HepG2 (cell line): ENCODE data around the gene SPATA32. TPM values are rescaled to one million over a fixed set of nuclear protein-coding genes. Genes with fewer than 3 reads are reported as not detected.

ENCODE experiments used
- FOSL1 ChIP-seq: sonication (generic); formaldehyde crosslinking; IDR thresholded peaks from 2 replicates; pipeline ENCODE4 v1.9.0; 2021; ENCODE audit warnings: missing genetic modification reagents, borderline replicate concordance
- FOXA3 ChIP-seq: IDR thresholded peaks from 2 replicates; pipeline ENCODE4 v1.6.1; 2016; ENCODE audit warnings: missing genetic modification reagents, missing compliant biosample characterization
- HCFC1 ChIP-seq: fragments of 150-350 bp; IDR thresholded peaks from 2 replicates; pipeline ENCODE4 v1.6.1; 2014; ENCODE audit warnings: low read depth, low read length
- HNRNPLL ChIP-seq: fragments of 200-400 bp; formaldehyde crosslinking; IDR thresholded peaks from 2 replicates; pipeline ENCODE4 v1.6.1; 2017; ENCODE audit warnings: mild to moderate bottlenecking, low read depth, low read length; ENCODE audit not compliant: poor library complexity, severe bottlenecking
- LCORL ChIP-seq, 2 experiments: fragments of 450-650 bp in 1 of 2; sonication (generic) in 1 of 2; formaldehyde crosslinking in 1 of 2; IDR thresholded peaks; 2 replicates each; pipeline versions ENCODE4 v1.5.0 to v1.6.1; 2017 to 2020; ENCODE audit warnings: antibody characterized with exemption in 1 of 2, missing genetic modification reagents in 1 of 2
- MYC ChIP-seq: sonication (generic); formaldehyde crosslinking; IDR thresholded peaks from 2 replicates; pipeline ENCODE4 v1.9.0; 2021; ENCODE audit warnings: missing genetic modification reagents, borderline replicate concordance
- NR2C2 ChIP-seq: sonication (generic); formaldehyde crosslinking; IDR thresholded peaks from 2 replicates; pipeline ENCODE4 v1.4.0; 2020; ENCODE audit warnings: missing genetic modification reagents, mild to moderate bottlenecking, moderate library complexity, borderline replicate concordance
- PHF5A ChIP-seq: IDR thresholded peaks from one replicate; pipeline ENCODE4 v1.6.1; 2018; ENCODE audit warnings: low read depth, missing genetic modification reagents; ENCODE audit not compliant: unreplicated experiment
- RXRA ChIP-seq: sonication (generic); formaldehyde crosslinking; IDR thresholded peaks from 2 replicates; pipeline ENCODE4 v1.5.1; 2020; ENCODE audit warnings: missing genetic modification reagents
- SMARCC2 ChIP-seq: fragments of 450-650 bp; IDR thresholded peaks from 2 replicates; pipeline ENCODE4 v1.6.1; 2017; ENCODE audit warnings: antibody characterized with exemption, mild to moderate bottlenecking
- ZFYVE20 ChIP-seq: sonication (generic); formaldehyde crosslinking; IDR thresholded peaks from 2 replicates; pipeline ENCODE4 v1.8.0; 2023; ENCODE audit warnings: low read depth, mild to moderate bottlenecking, moderate library complexity, missing genetic modification reagents, borderline replicate concordance
- ZNF614 ChIP-seq: IDR thresholded peaks from 2 replicates; pipeline ENCODE4 v1.6.1; 2018; ENCODE audit warnings: missing biosample characterization, missing genetic modification reagents, inconsistent platforms, borderline replicate concordance
- ZNF768 ChIP-seq: sonication (generic); formaldehyde crosslinking; IDR thresholded peaks from 2 replicates; pipeline ENCODE4 v1.4.0; 2020; ENCODE audit warnings: missing genetic modification reagents
- ZNF792 ChIP-seq: IDR thresholded peaks from 2 replicates; pipeline ENCODE4 v1.6.1; 2016
- ZNF816 ChIP-seq: sonication (generic); formaldehyde crosslinking; IDR thresholded peaks from 2 replicates; pipeline ENCODE4 v1.8.0; 2022; ENCODE audit warnings: missing genetic modification reagents, mild to moderate bottlenecking, borderline replicate concordance
- polyA plus RNA-seq, 8 experiments: library from polyadenylated mRNA; depleted of rRNA in 3 of 8; stranded (reverse) in 7 of 8; unstranded in 1 of 8; fragments of >200 nt; fragmentation: Illumina TruSeq in 4 of 8; extraction: Trizol in 4 of 8; gene quantifications; 2 replicates each; pipeline versions ENCODE4 v1.2.1 to v1.2.3, GENCODE V29; 2011 to 2016; ENCODE audit warnings: low read depth in 4 of 8, missing spikeins in 1 of 8, mixed read lengths in 1 of 8; ENCODE audit not compliant: insufficient read depth in 1 of 8
- total RNA-seq, 5 experiments: library from RNA; depleted of rRNA; stranded (reverse); fragments of >200 nt; fragmentation: Illumina TruSeq; extraction: Trizol; gene quantifications; 2 replicates each; pipeline ENCODE4 v1.2.3, GENCODE V29; 2016; ENCODE audit warnings: low read depth in 1 of 5
- TF ChIP-seq, protein P1 (sequence below): sonication (generic); formaldehyde crosslinking; IDR thresholded peaks from 2 replicates; pipeline ENCODE4 v1.8.0; 2023; ENCODE audit warnings: mild to moderate bottlenecking, missing genetic modification reagents
- TF ChIP-seq, protein P2 (sequence below): sonication (generic); formaldehyde crosslinking; IDR thresholded peaks from 2 replicates; pipeline ENCODE4 v1.4.0; 2020; ENCODE audit warnings: missing genetic modification reagents
- TF ChIP-seq, protein P3 (sequence below): sonication (generic); formaldehyde crosslinking; IDR thresholded peaks from 2 replicates; pipeline ENCODE4 v1.8.1; 2022; ENCODE audit warnings: low read depth, mild to moderate bottlenecking, missing genetic modification reagents
- TF ChIP-seq, protein P4 (sequence below), 2 experiments: sonication (generic) in 1 of 2; formaldehyde crosslinking in 1 of 2; IDR thresholded peaks; 2 replicates each; pipeline versions ENCODE4 v1.4.0 to v1.6.1; 2018 to 2020; ENCODE audit warnings: missing genetic modification reagents in 2 of 2, borderline replicate concordance in 1 of 2, low read depth in 1 of 2, mild to moderate bottlenecking in 1 of 2, missing biosample characterization in 1 of 2

SPATA32 gene
- total and polyA plus RNA-seq, 2 of the 13 experiments (the other 11 are each of a cell fraction or from before 2014, with no cell fraction given) = not detected

DNA sequence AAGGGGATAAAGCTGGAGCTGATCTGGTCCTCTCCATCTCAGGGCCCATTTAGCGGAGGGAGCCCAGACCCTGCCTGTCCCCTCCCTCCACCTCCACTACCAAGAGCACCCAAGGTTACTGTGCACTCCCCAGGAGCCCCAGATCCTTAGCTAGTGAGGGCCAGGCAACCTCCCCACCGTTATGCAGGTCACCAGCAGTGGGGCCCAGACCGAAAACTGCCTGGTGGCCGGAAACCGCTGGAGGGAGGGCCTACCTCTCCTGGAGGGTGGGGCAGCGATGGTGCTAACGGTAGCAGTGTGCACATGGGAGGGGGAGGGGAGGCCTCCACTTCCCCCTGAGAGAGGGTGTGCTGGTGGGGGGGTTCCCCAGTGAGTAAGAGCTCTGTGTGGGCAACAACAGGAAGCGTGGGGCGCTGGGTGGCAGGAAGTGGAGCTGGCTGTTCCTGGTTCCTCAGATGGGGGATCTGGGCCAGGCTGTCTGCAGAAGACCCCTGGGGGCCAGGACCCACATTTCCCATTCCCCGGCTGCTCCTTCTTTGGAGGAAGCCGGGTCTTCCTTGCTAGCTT lies 35.8 kb downstream of the SPATA32 start (continued):
- no peak for TF ChIP-seq FOSL1 (CRISPR knock-in tag)
- TF ChIP-seq LCORL (IDR thresholded peaks at IDR 0.05) = no peak
- TF ChIP-seq LCORL (CRISPR knock-in tag; IDR thresholded peaks at IDR 0.05) = peak; percentile 63
- TF ChIP-seq RXRA (CRISPR knock-in tag) = peak; percentile 36; the same call in 1 of the 2 replicates
- TF ChIP-seq, protein P1, sequence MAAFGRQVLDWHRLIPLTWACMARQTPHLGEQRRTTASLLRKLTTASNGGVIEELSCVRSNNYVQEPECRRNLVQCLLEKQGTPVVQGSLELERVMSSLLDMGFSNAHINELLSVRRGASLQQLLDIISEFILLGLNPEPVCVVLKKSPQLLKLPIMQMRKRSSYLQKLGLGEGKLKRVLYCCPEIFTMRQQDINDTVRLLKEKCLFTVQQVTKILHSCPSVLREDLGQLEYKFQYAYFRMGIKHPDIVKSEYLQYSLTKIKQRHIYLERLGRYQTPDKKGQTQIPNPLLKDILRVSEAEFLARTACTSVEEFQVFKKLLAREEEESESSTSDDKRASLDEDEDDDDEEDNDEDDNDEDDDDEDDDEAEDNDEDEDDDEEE (CRISPR knock-in tag) = peak; percentile 70; the same call in 1 of the 2 replicates
- TF ChIP-seq, protein P2, sequence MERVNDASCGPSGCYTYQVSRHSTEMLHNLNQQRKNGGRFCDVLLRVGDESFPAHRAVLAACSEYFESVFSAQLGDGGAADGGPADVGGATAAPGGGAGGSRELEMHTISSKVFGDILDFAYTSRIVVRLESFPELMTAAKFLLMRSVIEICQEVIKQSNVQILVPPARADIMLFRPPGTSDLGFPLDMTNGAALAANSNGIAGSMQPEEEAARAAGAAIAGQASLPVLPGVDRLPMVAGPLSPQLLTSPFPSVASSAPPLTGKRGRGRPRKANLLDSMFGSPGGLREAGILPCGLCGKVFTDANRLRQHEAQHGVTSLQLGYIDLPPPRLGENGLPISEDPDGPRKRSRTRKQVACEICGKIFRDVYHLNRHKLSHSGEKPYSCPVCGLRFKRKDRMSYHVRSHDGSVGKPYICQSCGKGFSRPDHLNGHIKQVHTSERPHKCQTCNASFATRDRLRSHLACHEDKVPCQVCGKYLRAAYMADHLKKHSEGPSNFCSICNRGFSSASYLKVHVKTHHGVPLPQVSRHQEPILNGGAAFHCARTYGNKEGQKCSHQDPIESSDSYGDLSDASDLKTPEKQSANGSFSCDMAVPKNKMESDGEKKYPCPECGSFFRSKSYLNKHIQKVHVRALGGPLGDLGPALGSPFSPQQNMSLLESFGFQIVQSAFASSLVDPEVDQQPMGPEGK (CRISPR knock-in tag) = peak; percentile 77
- no peak for TF ChIP-seq PHF5A (CRISPR knock-in tag)
- no peak for TF ChIP-seq HCFC1
- 0 out of 2 replicates have a peak, but pooled peaks have one; percentile 22 for TF ChIP-seq ZNF816 (CRISPR knock-in tag)
- 0 out of 2 replicates have a peak, but pooled peaks have one; percentile 11 for TF ChIP-seq ZNF768
- no peak for TF ChIP-seq ZNF792 (CRISPR knock-in tag)
- TF ChIP-seq, protein P3, sequence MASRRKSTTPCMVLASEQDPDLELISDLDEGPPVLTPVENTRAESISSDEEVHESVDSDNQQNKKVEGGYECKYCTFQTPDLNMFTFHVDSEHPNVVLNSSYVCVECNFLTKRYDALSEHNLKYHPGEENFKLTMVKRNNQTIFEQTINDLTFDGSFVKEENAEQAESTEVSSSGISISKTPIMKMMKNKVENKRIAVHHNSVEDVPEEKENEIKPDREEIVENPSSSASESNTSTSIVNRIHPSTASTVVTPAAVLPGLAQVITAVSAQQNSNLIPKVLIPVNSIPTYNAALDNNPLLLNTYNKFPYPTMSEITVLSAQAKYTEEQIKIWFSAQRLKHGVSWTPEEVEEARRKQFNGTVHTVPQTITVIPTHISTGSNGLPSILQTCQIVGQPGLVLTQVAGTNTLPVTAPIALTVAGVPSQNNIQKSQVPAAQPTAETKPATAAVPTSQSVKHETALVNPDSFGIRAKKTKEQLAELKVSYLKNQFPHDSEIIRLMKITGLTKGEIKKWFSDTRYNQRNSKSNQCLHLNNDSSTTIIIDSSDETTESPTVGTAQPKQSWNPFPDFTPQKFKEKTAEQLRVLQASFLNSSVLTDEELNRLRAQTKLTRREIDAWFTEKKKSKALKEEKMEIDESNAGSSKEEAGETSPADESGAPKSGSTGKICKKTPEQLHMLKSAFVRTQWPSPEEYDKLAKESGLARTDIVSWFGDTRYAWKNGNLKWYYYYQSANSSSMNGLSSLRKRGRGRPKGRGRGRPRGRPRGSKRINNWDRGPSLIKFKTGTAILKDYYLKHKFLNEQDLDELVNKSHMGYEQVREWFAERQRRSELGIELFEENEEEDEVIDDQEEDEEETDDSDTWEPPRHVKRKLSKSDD (CRISPR knock-in tag) = no peak
- TF ChIP-seq ZFYVE20 (CRISPR knock-in tag) = no peak
- TF ChIP-seq MYC (CRISPR knock-in tag) = peak; percentile 23; the same call in 1 of the 2 replicates
- TF ChIP-seq, protein P4, sequence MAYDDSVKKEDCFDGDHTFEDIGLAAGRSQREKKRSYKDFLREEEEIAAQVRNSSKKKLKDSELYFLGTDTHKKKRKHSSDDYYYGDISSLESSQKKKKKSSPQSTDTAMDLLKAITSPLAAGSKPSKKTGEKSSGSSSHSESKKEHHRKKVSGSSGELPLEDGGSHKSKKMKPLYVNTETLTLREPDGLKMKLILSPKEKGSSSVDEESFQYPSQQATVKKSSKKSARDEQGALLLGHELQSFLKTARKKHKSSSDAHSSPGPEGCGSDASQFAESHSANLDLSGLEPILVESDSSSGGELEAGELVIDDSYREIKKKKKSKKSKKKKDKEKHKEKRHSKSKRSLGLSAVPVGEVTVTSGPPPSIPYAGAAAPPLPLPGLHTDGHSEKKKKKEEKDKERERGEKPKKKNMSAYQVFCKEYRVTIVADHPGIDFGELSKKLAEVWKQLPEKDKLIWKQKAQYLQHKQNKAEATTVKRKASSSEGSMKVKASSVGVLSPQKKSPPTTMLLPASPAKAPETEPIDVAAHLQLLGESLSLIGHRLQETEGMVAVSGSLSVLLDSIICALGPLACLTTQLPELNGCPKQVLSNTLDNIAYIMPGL (CRISPR knock-in tag; IDR thresholded peaks at IDR 0.05; ENCODE audit: borderline replicate concordance in 1 of 2, low read depth in 1 of 2) = peak; percentile 21 to 28; a peak in 1 of 4 replicates
- no peak for TF ChIP-seq SMARCC2
- peak; percentile 54; the same call in 1 of the 2 replicates for TF ChIP-seq ZNF614
- TF ChIP-seq NR2C2 (CRISPR knock-in tag) = no peak
- TF ChIP-seq FOXA3 = 0 out of 2 replicates have a peak, but pooled peaks have one; percentile 30
- TF ChIP-seq HNRNPLL = peak; percentile 19
